A549 treated with ZK216348 at 1 μM for 4 hours (cell line): ENCODE data around the gene USP17L11. TPM values are rescaled to one million over a fixed set of nuclear protein-coding genes. Genes with fewer than 3 reads are reported as not detected.

Source experiments
- total RNA-seq: library from RNA; stranded (reverse); fragments of 200-300 nt; extraction: Qiagen RNA extraction; gene quantifications from 5 replicates; pipeline ENCODE4 v1.2.3, GENCODE V29; 2022; ENCODE audit warnings: low read depth

The USP17L11 gene
- not detected in 5 replicates for total RNA-seq

GRCh38 chr4:9215105-9215504 lies at the start of gene USP17L11:
USP17L11 (plus strand) TSS chr4:9215405; CDS start chr4:9215405, 0 bp downstream.

GRCh38 chr4:9169791-9170459 lies 45.3 kb upstream of the USP17L11 start, which contains the start of gene FAM90A26:
FAM90A26 (plus strand) TSS chr4:9170409; CDS start chr4:9173173, 2,764 bp downstream.

GRCh38 chr4:9210357-9210756 lies 4.8 kb upstream of the USP17L11 start, which contains the start of gene USP17L10:
USP17L10 (plus strand) TSS chr4:9210657; CDS start chr4:9210657, 0 bp downstream.

GRCh38 chr4:9219852-9220251 lies 4.6 kb downstream of the USP17L11 start, which contains the start of gene USP17L12:
USP17L12 (plus strand) TSS chr4:9220152; CDS start chr4:9220152, 0 bp downstream.

GRCh38 chr4:9224596-9224995 lies 9.4 kb downstream of the USP17L11 start, which contains the start of gene USP17L13:
USP17L13 (plus strand) TSS chr4:9224896; CDS start chr4:9224896, 0 bp downstream.

GRCh38 chr4:9234085-9234484 lies 18.9 kb downstream of the USP17L11 start, which contains the start of gene USP17L15:
USP17L15 (plus strand) TSS chr4:9234385; CDS start chr4:9234385, 0 bp downstream.

GRCh38 chr4:9243579-9243978 lies 28.4 kb downstream of the USP17L11 start, which contains the start of gene USP17L17:
USP17L17 (plus strand) TSS chr4:9243879; CDS start chr4:9243879, 0 bp downstream.

GRCh38 chr4:9247953-9248680 lies 32.9 kb downstream of the USP17L11 start, which contains the start of gene USP17L18:
USP17L18 (plus strand) TSS chr4:9248630; CDS start chr4:9248630, 0 bp downstream.

GRCh38 chr4:9253078-9253477 lies 37.9 kb downstream of the USP17L11 start, which contains the start of gene USP17L19:
USP17L19 (plus strand) TSS chr4:9253378; CDS start chr4:9253378, 0 bp downstream.

GRCh38 chr4:9257824-9258223 lies 42.6 kb downstream of the USP17L11 start, which contains the start of gene USP17L20:
USP17L20 (plus strand) TSS chr4:9258124; CDS start chr4:9258124, 0 bp downstream.

GRCh38 chr4:9262572-9262971 lies 47.4 kb downstream of the USP17L11 start, which contains the start of gene USP17L21:
USP17L21 (plus strand) TSS chr4:9262872; CDS start chr4:9262872, 0 bp downstream.

Other genes starting within 250 kb of the USP17L11 start
- not detected in 5 replicates for gene FAM90A26, start 45.0 kb upstream of the USP17L11 start, total RNA-seq
- not detected in 5 replicates for gene USP17L10, start 4.7 kb upstream of the USP17L11 start, total RNA-seq
- gene USP17L12, start 4.7 kb downstream of the USP17L11 start, total RNA-seq = not detected in 5 replicates
- gene USP17L13, start 9.5 kb downstream of the USP17L11 start, total RNA-seq = not detected in 5 replicates
- gene USP17L15, start 19.0 kb downstream of the USP17L11 start, total RNA-seq = not detected in 5 replicates
- not detected in 5 replicates for gene USP17L17, start 28.5 kb downstream of the USP17L11 start, total RNA-seq
- gene USP17L18, start 33.2 kb downstream of the USP17L11 start, total RNA-seq = not detected in 5 replicates
- not detected in 5 replicates for gene USP17L19, start 38.0 kb downstream of the USP17L11 start, total RNA-seq
- gene USP17L20, start 42.7 kb downstream of the USP17L11 start, total RNA-seq = not detected in 5 replicates
- not detected in 5 replicates for gene USP17L21, start 47.5 kb downstream of the USP17L11 start, total RNA-seq
- gene USP17L22, start 52.2 kb downstream of the USP17L11 start, total RNA-seq = not detected in 5 replicates
- not detected in 5 replicates for gene USP17L24, start 109.8 kb downstream of the USP17L11 start, total RNA-seq
- not detected in 5 replicates for gene USP17L25, start 114.5 kb downstream of the USP17L11 start, total RNA-seq
- not detected in 5 replicates for gene USP17L26, start 119.3 kb downstream of the USP17L11 start, total RNA-seq
- gene USP17L5, start 124.0 kb downstream of the USP17L11 start, total RNA-seq = not detected in 5 replicates
- not detected in 5 replicates for gene USP17L27, start 128.7 kb downstream of the USP17L11 start, total RNA-seq
- gene USP17L28, start 133.5 kb downstream of the USP17L11 start, total RNA-seq = not detected in 5 replicates
- not detected in 5 replicates for gene USP17L29, start 138.2 kb downstream of the USP17L11 start, total RNA-seq
- not detected in 5 replicates for gene USP17L30, start 147.7 kb downstream of the USP17L11 start, total RNA-seq
- not detected in 5 replicates for gene DEFB131A, start 229.0 kb downstream of the USP17L11 start, total RNA-seq